ENCODE measurements around the gene ZNF454. TPM values are rescaled to one million over a fixed set of nuclear protein-coding genes. Genes with fewer than 3 reads are reported as not detected.

ZNF454 gene
- total and polyA plus RNA-seq, 2 experiments from 2014 or later = 4.9 to 5.9 TPM

GRCh38 chr5:178992291-178992895, 51.4 kb downstream of the ZNF454 start (continued):
- TF ChIP-seq CTCF (conservative IDR thresholded peaks at IDR 0.05; ENCODE audit: low read depth in 2 of 2) (no peak), POLR2AphosphoS5 (IDR thresholded peaks at IDR 0.05; ENCODE audit: low read depth) (no peak), ZNF331 (CRISPR knock-in tag; IDR thresholded peaks at IDR 0.05; ENCODE audit: low read depth) (no peak), CREB1 (CRISPR knock-in tag; IDR thresholded peaks at IDR 0.05; ENCODE audit: low read depth) (no peak), STAT1 (IDR thresholded peaks at IDR 0.05; ENCODE audit: unreplicated experiment) (no peak)

GRCh38 chr5:178993236-178993765, 52.3 kb downstream of the ZNF454 start:
- Histone ChIP-seq H3K27ac (ENCODE audit: low read depth) (no peak overlapping the region), H2AFZ (no peak overlapping the region), H3F3A (replicated peaks; ENCODE audit: low read depth) (0 out of 2 replicates have a peak, but pooled peaks cover 3% of the 10 kb centered on the region), H3K36me3 (ENCODE audit: insufficient read depth) (no peaks in the 10 kb centered on the region), H3K4me1 (ENCODE audit: insufficient read depth) (peaks cover 8% of the 10 kb centered on the region), H3K27me3 (ENCODE audit: insufficient read depth) (peaks cover 42% of the 10 kb centered on the region), H3K4me2 (no peak overlapping the region), H3K9me2 (ENCODE audit: insufficient read depth) (no peaks in the 10 kb centered on the region), H3K79me2 (replicated peaks; ENCODE audit: insufficient read depth) (no peaks in the 10 kb centered on the region), H3K4me3 (no peak overlapping the region), H4K20me1 (replicated peaks; ENCODE audit: insufficient read depth) (no peaks in the 10 kb centered on the region)
- ATAC-seq = no peak
- peaks cover 6% of the 10 kb centered on the region for H3K36me3 Mint-ChIP-seq (ENCODE audit: low read depth)
- H3K4me3 Mint-ChIP-seq = peak overlapping the region; percentile 64; the same call in 1 of the 3 replicates
- H3K4me1 Mint-ChIP-seq = peaks cover 11% of the 10 kb centered on the region; the same call in 2 of the 3 replicates
- no peak for DNase-seq (ENCODE audit: low spot score)
- H3K27ac Mint-ChIP-seq = no peak overlapping the region
- peaks cover 47% of the 10 kb centered on the region for H3K9me3 Mint-ChIP-seq
- H3K27me3 Mint-ChIP-seq (ENCODE audit: insufficient read depth, low read depth, poor library complexity) = peaks cover 53% of the 10 kb centered on the region
- TF ChIP-seq EZH2 (IDR thresholded peaks at IDR 0.05; ENCODE audit: low read depth, unreplicated experiment) (no peak), NANOG (IDR thresholded peaks at IDR 0.05; ENCODE audit: borderline replicate concordance) (no peak), EZH2phosphoT487 (IDR thresholded peaks at IDR 0.05; ENCODE audit: unreplicated experiment) (no peak), ZNF462 (CRISPR knock-in tag; IDR thresholded peaks at IDR 0.05) (no peak), ZNF114 (CRISPR knock-in tag; IDR thresholded peaks at IDR 0.05) (no peak), JUNB (IDR thresholded peaks at IDR 0.05; ENCODE audit: unreplicated experiment) (no peak), CTCF (conservative IDR thresholded peaks at IDR 0.05; ENCODE audit: low read depth in 2 of 2) (no peak), POLR2AphosphoS5 (IDR thresholded peaks at IDR 0.05; ENCODE audit: low read depth) (no peak), STAT1 (IDR thresholded peaks at IDR 0.05; ENCODE audit: unreplicated experiment) (no peak), ZNF331 (CRISPR knock-in tag; IDR thresholded peaks at IDR 0.05; ENCODE audit: low read depth) (no peak), ETS1 (IDR thresholded peaks at IDR 0.05) (no peak), CREB1 (CRISPR knock-in tag; IDR thresholded peaks at IDR 0.05; ENCODE audit: low read depth) (no peak)
